Measurements from ENCODE around the gene OLFM1. TPM values are rescaled to one million over a fixed set of nuclear protein-coding genes. Genes with fewer than 3 reads are reported as not detected.

Gene OLFM1
- total and polyA plus RNA-seq, 4 donors: 7.6 to 24.8 (median 15.8) TPM

DNA sequence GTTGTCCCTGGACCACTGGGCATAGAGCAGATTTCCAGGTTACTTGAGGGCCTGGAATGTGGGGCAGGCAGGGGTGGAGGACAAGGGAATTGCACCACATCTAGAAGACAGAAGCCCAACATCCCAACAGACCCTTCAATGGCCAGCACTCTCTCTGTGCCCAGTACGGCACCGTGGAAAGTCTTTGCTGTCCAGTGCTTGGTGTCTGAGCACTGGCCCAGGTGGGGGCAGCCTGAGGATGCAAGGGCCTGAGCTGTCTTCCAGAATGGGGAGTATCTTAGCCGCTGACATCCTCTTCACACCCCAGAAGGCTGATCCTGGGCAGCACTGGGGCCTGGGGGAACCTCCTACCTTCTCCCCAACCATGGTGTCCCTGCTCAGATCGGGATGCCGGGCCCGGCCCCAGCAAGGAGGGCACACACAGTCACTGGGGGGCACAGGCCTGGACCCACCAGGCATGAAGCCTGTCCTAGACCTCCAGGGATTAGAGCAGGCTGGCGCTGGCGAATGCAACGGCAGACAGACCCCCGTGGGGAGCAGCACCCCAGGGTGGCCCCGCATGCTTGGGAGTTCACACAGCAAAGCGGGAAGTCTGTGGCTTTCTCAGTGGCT, 40.6 kb upstream of the OLFM1 start:
- 86 to 87% methylated on average over 12 of the region's 12 CpGs for WGBS, 2 donors
- TF ChIP-seq CTCF (IDR thresholded peaks at IDR 0.05; ENCODE audit: control extremely low read depth, extremely low read depth): no peak
- Histone ChIP-seq H3K27ac (ENCODE audit: low read depth in 1 of 2, low read length in 1 of 2) (no peak overlapping the region), H3K27me3 (ENCODE audit: control insufficient read depth in 3 of 3, insufficient read depth in 3 of 3, low read length in 2 of 3) (peaks cover 0 to 3% (median 0%) of the 10 kb centered on the region in 3 donors), H3K36me3 (ENCODE audit: control insufficient read depth in 4 of 4, insufficient read depth in 4 of 4, low read length in 4 of 4) (no peaks in the 10 kb centered on the region), H3K9me3 (ENCODE audit: control insufficient read depth in 4 of 4, insufficient read depth in 3 of 4, low read length in 3 of 4) (peaks cover 0 to 3% (median 0%) of the 10 kb centered on the region in 4 donors), H3K4me3 (no peak overlapping the region), H3K9ac (ENCODE audit: insufficient read depth in 1 of 2, low read length in 2 of 2) (no peak overlapping the region), H3K4me1 (ENCODE audit: control insufficient read depth in 5 of 5, insufficient read depth in 5 of 5, low read length in 5 of 5) (peaks cover 0 to 2% (median 0%) of the 10 kb centered on the region in 5 donors)
- DNase-seq (no peak), ATAC-seq (ENCODE audit: insufficient read depth, low FRiP score) (no peak)

DNA sequence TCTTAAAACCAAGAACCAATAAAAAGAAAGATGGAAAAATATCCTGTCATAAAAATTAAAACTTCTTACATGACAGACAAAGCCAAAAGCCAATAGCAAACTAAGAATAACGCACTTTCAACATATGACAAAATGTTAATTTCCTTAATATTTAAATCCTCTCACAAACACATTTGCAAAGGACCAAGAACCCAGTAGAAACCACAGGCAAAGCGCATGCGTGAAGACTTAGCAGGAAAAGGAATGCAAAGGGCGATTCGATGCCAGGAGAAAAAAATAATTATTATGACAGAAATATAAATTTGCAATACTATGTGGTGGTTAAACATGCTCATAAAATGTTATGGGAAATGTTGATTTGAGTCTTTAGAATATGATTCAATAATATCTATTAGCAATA, 39.9 kb upstream of the OLFM1 start:
- Histone ChIP-seq H3K27ac (ENCODE audit: low read depth in 1 of 2, low read length in 1 of 2) (no peak overlapping the region), H3K36me3 (ENCODE audit: control insufficient read depth in 4 of 4, insufficient read depth in 4 of 4, low read length in 4 of 4) (no peaks in the 10 kb centered on the region), H3K27me3 (ENCODE audit: control insufficient read depth in 3 of 3, insufficient read depth in 3 of 3, low read length in 2 of 3) (peaks cover 0 to 3% (median 0%) of the 10 kb centered on the region in 3 donors), H3K9ac (ENCODE audit: insufficient read depth in 1 of 2, low read length in 2 of 2) (no peak overlapping the region), H3K4me3 (no peak overlapping the region), H3K9me3 (ENCODE audit: control insufficient read depth in 4 of 4, insufficient read depth in 3 of 4, low read length in 3 of 4) (peaks cover 0 to 7% (median 0%) of the 10 kb centered on the region in 4 donors), H3K4me1 (ENCODE audit: control insufficient read depth in 5 of 5, insufficient read depth in 5 of 5, low read length in 5 of 5) (peaks cover 0 to 2% (median 0%) of the 10 kb centered on the region in 5 donors)
- ATAC-seq (ENCODE audit: insufficient read depth, low FRiP score) (no peak), DNase-seq (no peak)
- TF ChIP-seq CTCF (IDR thresholded peaks at IDR 0.05; ENCODE audit: control extremely low read depth, extremely low read depth): no peak
- 87 to 89% methylated on average over 5 of the region's 5 CpGs for WGBS, 2 donors

- H3K4me1 ChIP-seq (ENCODE audit: control insufficient read depth in 5 of 5, insufficient read depth in 5 of 5, low read length in 5 of 5): peaks cover 0 to 2% (median 0%) of the 10 kb centered on the region in 5 donors
- H3K27ac ChIP-seq (ENCODE audit: low read depth in 1 of 2, low read length in 1 of 2): peak overlapping the region in 1 of 2 donors; percentile 27
- H3K9me3 ChIP-seq (ENCODE audit: control insufficient read depth in 4 of 4, insufficient read depth in 3 of 4, low read length in 3 of 4): peaks cover 0 to 10% (median 0%) of the 10 kb centered on the region in 4 donors
- peaks cover 0 to 5% (median 0%) of the 10 kb centered on the region in 3 donors for H3K27me3 ChIP-seq (ENCODE audit: control insufficient read depth in 3 of 3, insufficient read depth in 3 of 3, low read length in 2 of 3)
- no peak overlapping the region for H3K4me3 ChIP-seq
- no peak for TF ChIP-seq CTCF (IDR thresholded peaks at IDR 0.05; ENCODE audit: control extremely low read depth, extremely low read depth)
- ATAC-seq (ENCODE audit: insufficient read depth, low FRiP score) (no peak), DNase-seq (no peak)
- WGBS, 2 donors: 66 to 76% methylated on average over 11 of the region's 11 CpGs
- no peaks in the 10 kb centered on the region for H3K36me3 ChIP-seq (ENCODE audit: control insufficient read depth in 4 of 4, insufficient read depth in 4 of 4, low read length in 4 of 4)
- H3K9ac ChIP-seq (ENCODE audit: insufficient read depth in 1 of 2, low read length in 2 of 2): no peak overlapping the region
Observed at GRCh38 chr9:135048046-135048757, 39.3 kb upstream of the OLFM1 start.
